ENCODE measurements around the gene FOXD4.
"Not testable (repeated sequence)": the region's sequence is repeated elsewhere in the genome, so short reads cannot be mapped to it uniquely, and the experiment has no call there.

Gene FOXD4

DNA sequence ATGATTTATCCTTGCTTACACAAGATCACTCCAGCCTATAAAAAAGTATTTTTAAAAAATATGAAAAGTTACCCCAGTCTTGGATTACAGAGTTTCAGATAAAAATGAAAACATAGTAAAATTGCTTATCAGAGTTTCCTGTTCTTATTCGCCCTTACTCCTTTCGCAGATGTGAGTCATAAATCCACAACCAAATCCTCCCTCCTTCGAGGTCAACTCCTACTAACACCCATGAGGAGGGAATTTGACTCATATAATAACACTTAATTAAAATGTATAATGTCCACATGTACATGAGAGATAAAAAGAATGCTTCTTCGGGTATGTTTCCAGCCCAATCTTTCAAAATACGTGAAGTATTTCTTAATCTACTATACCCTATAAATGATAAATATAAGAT is 23.9 kb downstream of the FOXD4 start:
- H3K27ac ChIP-seq; DNase-seq (ENCODE audit: low read depth, low spot score): not testable (repeated sequence)

DNA sequence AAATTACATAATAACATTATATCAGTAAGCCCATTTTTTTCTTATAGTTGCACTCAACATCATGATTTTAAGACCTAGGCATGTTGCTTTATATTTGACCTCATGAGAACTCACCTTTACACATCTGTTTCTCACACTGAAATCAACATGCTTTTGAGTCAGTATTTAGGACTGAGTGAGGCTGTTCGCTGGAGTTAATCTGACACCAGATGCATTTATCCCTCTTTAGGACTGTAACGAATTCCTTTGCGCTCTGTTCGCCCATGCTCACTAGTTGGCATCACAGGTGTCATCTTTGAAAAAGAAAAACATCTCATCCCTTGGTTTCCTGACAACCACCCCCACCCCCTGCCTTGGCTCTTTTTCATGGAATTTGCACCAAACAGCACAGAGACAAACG is 24.3 kb downstream of the FOXD4 start:
- not testable (repeated sequence) for H3K27ac ChIP-seq; DNase-seq (ENCODE audit: low read depth, low spot score)

DNA sequence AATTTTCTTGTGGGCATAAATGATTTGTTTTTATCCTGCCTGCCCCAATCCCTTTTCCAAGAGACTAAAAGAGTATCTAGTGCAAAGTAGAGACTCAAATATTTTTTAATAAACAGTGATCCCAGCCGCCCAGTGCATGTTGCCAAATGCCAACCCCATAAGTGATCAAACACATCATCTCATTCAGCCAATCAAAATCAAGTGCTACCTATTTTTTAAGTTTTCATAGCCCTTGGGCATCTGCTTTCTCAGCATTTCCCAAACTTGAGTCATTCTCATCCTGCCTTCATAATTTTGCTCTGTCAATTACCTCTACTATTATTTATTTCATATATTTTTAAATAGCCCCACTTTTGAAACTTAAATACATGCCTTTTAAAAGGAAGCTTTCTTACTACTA is 27.4 kb downstream of the FOXD4 start:
- not testable (repeated sequence) for DNase-seq (ENCODE audit: low read depth, low spot score)

DNA sequence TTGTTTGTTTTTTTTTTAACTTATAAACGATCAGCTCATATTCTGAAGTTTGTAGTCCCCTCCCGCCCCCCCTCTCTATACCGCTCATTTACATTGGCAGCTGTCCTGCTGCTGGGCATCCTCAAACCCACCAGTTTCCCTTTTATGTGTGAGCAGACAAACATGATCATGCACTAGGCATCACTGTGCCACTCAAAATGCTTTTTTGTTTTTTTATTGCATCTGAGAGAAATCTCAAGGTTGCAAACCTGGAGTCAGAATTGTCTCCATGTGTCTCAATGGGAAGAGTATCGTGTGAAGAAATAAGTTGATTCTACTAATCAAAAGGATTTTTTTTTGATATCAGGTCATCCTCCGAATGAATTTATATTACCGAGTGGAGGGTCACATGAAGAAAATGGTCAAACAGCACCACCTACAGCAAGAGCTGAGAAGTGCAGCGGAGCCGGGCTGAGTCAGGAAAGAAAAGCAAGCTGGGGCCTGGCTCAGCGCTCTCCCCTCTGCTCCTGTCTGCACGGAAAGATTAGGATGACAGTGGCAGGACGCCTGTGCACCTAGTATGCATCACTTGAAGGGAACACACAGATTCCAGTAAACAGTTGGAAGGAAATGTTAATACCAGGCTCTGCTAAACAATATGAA is 29.7 kb downstream of the FOXD4 start:
- not testable (repeated sequence) for H3K27ac ChIP-seq; DNase-seq (ENCODE audit: low read depth, low spot score)

More for the DNA sequence above, 27.4 kb downstream of the FOXD4 start:
- not testable (repeated sequence) for H3K27ac ChIP-seq

DNA sequence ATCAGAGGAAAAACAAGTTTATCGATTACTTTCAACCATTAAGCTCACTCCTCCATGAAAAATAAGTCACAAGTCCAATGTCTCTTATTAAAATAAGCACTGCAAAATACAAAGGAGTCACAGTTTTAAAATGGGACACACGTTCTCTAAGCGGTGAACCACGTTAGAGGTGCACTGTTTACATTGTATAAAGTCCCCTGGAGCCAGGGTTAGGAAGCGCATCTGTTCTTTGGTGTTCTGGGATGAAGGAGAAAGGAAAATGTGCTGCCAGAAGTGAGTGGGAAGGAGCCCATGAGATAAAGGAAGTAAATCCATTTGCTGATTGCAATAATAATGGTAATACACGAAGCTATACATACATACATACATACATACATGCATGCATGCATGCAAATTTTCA is 30.4 kb downstream of the FOXD4 start:
- not testable (repeated sequence) for DNase-seq (ENCODE audit: low read depth, low spot score); H3K27ac ChIP-seq

DNA sequence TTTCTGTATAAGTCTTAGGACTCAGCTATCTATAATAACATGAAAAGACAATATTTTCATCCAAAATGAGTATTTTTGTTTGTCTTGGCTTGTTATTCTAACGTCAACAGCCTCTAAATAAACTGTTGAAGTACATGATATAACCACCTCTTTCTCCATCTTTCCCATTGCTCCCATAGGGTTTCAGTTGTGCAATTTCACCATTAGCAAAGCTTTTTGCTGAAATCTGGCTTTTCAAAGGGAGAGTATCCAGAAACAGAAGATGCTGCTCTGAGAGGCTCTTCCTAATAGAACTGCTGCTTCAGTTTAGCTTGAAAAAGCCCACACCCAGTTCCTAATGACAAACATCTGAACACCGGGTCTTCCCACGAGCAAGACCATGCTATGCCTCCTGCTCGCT is 31.1 kb downstream of the FOXD4 start:
- not testable (repeated sequence) for H3K27ac ChIP-seq

GRCh38 chr9:86697-87096 is 31.5 kb downstream of the FOXD4 start:
- not testable (repeated sequence) for DNase-seq (ENCODE audit: low read depth, low spot score); H3K27ac ChIP-seq

More for the DNA sequence above, 31.1 kb downstream of the FOXD4 start:
- not testable (repeated sequence) for DNase-seq (ENCODE audit: low read depth, low spot score)

DNA sequence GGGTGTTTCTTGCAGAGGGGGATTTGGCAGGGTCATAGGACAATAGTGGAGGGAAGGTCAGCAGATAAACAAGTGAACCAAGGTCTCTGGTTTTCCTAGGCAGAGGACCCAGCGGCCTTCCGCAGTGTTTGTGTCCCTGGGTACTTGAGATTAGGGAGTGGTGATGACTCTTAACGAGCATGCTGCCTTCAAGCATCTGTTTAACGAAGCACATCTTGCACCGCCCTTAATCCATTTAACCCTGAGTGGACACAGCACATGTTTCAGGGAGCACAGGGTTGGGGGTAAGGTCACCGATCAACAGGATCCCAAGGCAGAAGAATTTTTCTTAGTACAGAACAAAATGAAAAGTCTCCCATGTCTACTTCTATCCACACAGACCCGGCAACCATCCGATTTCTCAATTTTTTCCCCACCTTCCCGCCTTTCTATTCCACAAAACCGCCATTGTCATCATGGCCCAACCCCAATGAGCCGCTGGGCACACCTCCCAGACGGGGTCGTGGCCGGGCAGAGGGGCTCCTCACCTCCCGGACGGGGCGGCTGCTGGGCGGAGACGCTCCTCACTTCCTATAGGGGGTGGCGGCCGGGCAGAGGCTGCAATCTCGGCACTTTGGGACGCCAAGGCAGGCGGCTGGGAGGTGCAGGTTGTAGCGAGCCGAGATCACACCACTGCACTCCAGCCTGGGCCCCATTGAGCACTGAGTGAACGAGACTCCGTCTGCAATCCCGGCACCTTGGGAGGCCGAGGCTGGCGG is 35.1 kb downstream of the FOXD4 start:
- not testable (repeated sequence) for H3K27ac ChIP-seq; DNase-seq (ENCODE audit: low read depth, low spot score)

DNA sequence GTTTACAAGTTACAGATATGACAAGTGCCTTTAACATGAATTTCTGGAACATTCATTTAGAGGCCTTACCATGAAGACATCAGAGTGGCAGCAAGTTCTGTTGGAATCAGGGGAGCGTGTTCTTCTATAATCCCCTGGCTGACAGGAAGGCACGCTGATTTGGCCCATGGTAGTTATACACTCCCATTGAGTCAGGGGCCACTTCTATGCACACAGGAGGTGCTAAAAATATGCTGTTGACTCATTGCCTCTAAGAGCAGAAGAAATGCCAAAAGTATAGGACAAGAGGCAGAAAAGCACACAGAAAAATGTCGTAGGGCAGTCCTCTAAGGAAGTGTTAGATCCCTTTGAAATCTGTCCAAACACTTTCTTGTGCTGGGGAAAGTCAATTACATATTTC is 39.9 kb downstream of the FOXD4 start:
- not testable (repeated sequence) for DNase-seq (ENCODE audit: low read depth, low spot score); H3K27ac ChIP-seq

GRCh38 chr9:76389-76788 is 41.8 kb downstream of the FOXD4 start:
- not testable (repeated sequence) for DNase-seq (ENCODE audit: low read depth, low spot score); H3K27ac ChIP-seq

- not testable (repeated sequence) for H3K27ac ChIP-seq; DNase-seq (ENCODE audit: low read depth, low spot score)
Observed at GRCh38 chr9:73900-74525, 44.2 kb downstream of the FOXD4 start.

DNA sequence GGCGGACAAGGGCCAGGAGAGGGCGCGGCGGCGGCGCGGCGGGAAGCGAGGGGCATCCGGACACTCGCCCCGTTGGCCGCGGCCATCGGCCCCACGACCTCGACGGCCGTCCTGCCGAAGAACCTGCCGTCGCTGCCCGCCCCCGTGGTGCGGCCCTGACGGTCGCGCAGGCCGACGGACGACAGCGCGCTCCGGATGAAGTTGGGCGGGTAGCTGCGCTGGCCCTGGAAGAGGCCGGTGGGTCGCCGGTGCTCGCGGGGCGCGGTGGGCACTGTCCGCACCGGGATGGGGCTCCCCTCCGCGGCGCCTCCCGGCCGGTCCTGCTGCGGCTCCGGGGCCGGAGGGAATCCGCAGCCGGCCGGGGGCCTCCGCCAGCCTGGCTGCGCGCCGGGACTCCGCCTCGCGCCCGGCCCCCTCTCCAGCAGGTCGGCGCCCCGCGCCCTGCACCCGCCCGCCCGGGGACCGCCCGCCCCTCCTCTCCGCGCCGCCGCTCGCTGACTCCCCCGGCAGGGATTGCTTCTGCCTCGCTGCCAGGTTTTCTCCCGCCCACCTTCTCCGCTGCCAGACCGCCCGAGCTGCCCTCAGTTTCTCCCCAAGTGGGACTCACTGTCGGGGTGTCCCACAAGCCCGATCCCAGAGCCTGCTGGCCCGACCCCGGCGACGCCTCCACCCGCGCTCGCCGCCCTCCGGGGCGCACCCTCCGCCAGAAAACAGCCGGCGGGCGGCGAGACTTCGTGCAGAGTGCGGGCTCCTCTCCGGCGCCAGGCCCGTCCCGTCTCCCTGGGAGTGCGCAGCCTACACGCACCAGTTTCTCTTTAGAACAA is 44.9 kb downstream of the FOXD4 start:
- not testable (repeated sequence) for DNase-seq (ENCODE audit: low read depth, low spot score); H3K27ac ChIP-seq
